Measurements from ENCODE around the gene WBP2NL.

Gene WBP2NL

DNA sequence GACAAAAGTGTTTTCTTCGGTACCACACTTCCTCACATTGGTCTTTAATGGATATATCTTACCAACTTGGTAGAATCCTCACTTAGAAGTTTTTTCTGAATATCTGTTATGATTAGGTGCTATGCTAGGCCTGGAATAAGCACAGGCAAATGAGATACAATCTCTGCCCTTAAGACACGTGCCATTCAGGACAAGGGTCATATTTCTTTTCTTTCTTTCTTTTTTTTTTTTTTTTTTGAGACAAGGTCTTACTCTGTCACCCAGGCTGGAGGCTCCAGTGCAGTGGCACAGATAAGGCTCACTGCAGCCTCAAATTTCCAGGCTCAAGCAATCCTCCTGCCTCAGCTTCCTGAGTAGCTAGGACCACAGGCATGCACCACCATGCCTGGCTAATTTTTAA lies 23.0 kb downstream of the WBP2NL start:
- H2AFZ ChIP-seq (ENCODE audit: low read depth), result no peak overlapping the region
- no peak overlapping the region for H3K4me2 ChIP-seq
- H3K9ac ChIP-seq, result no peak overlapping the region
- TF ChIP-seq, protein P1, sequence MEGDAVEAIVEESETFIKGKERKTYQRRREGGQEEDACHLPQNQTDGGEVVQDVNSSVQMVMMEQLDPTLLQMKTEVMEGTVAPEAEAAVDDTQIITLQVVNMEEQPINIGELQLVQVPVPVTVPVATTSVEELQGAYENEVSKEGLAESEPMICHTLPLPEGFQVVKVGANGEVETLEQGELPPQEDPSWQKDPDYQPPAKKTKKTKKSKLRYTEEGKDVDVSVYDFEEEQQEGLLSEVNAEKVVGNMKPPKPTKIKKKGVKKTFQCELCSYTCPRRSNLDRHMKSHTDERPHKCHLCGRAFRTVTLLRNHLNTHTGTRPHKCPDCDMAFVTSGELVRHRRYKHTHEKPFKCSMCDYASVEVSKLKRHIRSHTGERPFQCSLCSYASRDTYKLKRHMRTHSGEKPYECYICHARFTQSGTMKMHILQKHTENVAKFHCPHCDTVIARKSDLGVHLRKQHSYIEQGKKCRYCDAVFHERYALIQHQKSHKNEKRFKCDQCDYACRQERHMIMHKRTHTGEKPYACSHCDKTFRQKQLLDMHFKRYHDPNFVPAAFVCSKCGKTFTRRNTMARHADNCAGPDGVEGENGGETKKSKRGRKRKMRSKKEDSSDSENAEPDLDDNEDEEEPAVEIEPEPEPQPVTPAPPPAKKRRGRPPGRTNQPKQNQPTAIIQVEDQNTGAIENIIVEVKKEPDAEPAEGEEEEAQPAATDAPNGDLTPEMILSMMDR (conservative IDR thresholded peaks at IDR 0.05; ENCODE audit: low read depth, low read length), result no peak
- no peaks in the 10 kb centered on the region for H3K79me2 ChIP-seq (ENCODE audit: insufficient read depth, low read depth)
- no peaks in the 10 kb centered on the region for H3K36me3 ChIP-seq (ENCODE audit: insufficient read depth)
- H3K27me3 ChIP-seq (ENCODE audit: insufficient read depth, low read depth), result no peaks in the 10 kb centered on the region
- no peak overlapping the region for H3K4me3 ChIP-seq (IDR thresholded peaks at IDR 0.05; ENCODE audit: insufficient read depth, low read depth, low read length)
- H3K27ac ChIP-seq, result no peak overlapping the region
- H3K4me1 ChIP-seq (ENCODE audit: low read depth, poor library complexity, severe bottlenecking), result peaks cover 10% of the 10 kb centered on the region
- no peaks in the 10 kb centered on the region for H4K20me1 ChIP-seq (ENCODE audit: insufficient read depth)

- Histone ChIP-seq H3K4me2 (no peak overlapping the region; the same call in 1 of the 2 replicates), H3K27ac (no peak overlapping the region), H3K27me3 (ENCODE audit: insufficient read depth, low read depth) (no peaks in the 10 kb centered on the region), H4K20me1 (ENCODE audit: insufficient read depth) (no peaks in the 10 kb centered on the region), H3K4me1 (ENCODE audit: low read depth, poor library complexity, severe bottlenecking) (peaks cover 10% of the 10 kb centered on the region), H3K9ac (no peak overlapping the region), H3K79me2 (ENCODE audit: insufficient read depth, low read depth) (no peaks in the 10 kb centered on the region), H2AFZ (ENCODE audit: low read depth) (peak overlapping the region; percentile 19; the same call in 1 of the 2 replicates), H3K36me3 (ENCODE audit: insufficient read depth) (no peaks in the 10 kb centered on the region), H3K4me3 (IDR thresholded peaks at IDR 0.05; ENCODE audit: insufficient read depth, low read depth, low read length) (no peak overlapping the region)
- TF ChIP-seq, protein P1 (conservative IDR thresholded peaks at IDR 0.05; ENCODE audit: low read depth, low read length), result no peak
Measured at GRCh38 chr22:42022162-42022847, 23.7 kb downstream of the WBP2NL start.

DNA sequence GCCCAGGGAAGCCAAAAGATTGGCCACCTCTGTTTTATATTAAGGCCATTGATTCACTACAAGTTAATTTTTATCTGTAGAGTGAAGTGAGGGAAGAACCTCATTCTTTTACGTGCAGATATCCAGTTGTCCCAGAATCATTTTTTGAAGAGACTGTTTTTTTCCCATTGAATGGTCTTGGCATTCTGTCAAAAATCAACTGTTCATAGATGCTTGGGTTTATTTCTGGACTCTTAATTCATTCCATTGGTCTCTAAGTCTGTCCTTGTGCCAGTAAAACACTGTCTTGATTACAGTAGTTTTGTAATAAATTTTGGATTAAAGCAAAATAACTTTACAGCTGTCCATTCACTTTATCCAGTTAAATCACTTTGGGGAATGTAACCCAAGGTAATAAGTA lies 26.8 kb downstream of the WBP2NL start:
- TF ChIP-seq, protein P1 (conservative IDR thresholded peaks at IDR 0.05; ENCODE audit: low read depth, low read length), result no peak
- Histone ChIP-seq H3K4me1 (ENCODE audit: low read depth, poor library complexity, severe bottlenecking) (peaks cover 13% of the 10 kb centered on the region), H3K9ac (no peak overlapping the region), H3K79me2 (ENCODE audit: insufficient read depth, low read depth) (no peaks in the 10 kb centered on the region), H2AFZ (ENCODE audit: low read depth) (no peak overlapping the region), H3K4me2 (no peak overlapping the region), H3K27me3 (ENCODE audit: insufficient read depth, low read depth) (no peaks in the 10 kb centered on the region), H3K36me3 (ENCODE audit: insufficient read depth) (no peaks in the 10 kb centered on the region), H3K27ac (no peak overlapping the region), H4K20me1 (ENCODE audit: insufficient read depth) (no peaks in the 10 kb centered on the region), H3K4me3 (IDR thresholded peaks at IDR 0.05; ENCODE audit: insufficient read depth, low read depth, low read length) (no peak overlapping the region)

- Histone ChIP-seq H3K4me3 (IDR thresholded peaks at IDR 0.05; ENCODE audit: insufficient read depth, low read depth, low read length) (no peak overlapping the region), H3K9ac (no peak overlapping the region), H3K79me2 (ENCODE audit: insufficient read depth, low read depth) (no peaks in the 10 kb centered on the region), H4K20me1 (ENCODE audit: insufficient read depth) (no peaks in the 10 kb centered on the region), H2AFZ (ENCODE audit: low read depth) (no peak overlapping the region), H3K4me2 (no peak overlapping the region), H3K27me3 (ENCODE audit: insufficient read depth, low read depth) (no peaks in the 10 kb centered on the region), H3K4me1 (ENCODE audit: low read depth, poor library complexity, severe bottlenecking) (peaks cover 26% of the 10 kb centered on the region), H3K27ac (no peak overlapping the region), H3K36me3 (ENCODE audit: insufficient read depth) (no peaks in the 10 kb centered on the region)
- TF ChIP-seq, protein P1 (conservative IDR thresholded peaks at IDR 0.05; ENCODE audit: low read depth, low read length), result no peak
Measured at GRCh38 chr22:42026705-42027104, 28.1 kb downstream of the WBP2NL start.

Data from KMS-11 (cell line).